ENCODE measurements around the gene CYBRD1. TPM values are rescaled to one million over a fixed set of nuclear protein-coding genes. Genes with fewer than 3 reads are reported as not detected.

CYBRD1 gene
- total and polyA plus RNA-seq, 2 donors (not counting 1 experiment from before 2014, with no cell fraction given) = 0.27 TPM; not detected in 1

DNA sequence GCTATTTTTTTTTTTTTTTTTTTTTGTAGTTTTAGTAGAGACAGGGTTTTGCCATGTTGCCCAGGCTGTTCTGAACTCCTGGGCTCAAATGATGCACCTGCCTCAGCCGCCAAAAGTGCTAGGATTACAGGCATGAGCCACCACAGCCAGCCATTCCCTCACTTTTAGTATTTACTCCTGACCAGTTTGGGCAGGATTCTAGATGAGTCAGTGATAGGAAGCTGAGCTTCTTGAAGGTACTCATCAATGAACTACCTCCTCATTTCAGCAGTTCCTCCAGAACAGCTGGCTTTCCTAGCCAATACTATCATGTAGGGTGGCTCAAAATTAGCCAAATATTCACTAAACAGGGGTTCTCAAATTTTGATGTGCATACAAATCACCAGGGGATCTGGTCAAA lies 57.2 kb downstream of the CYBRD1 start:
- CTCF ChIA-PET = interaction anchor here (0.6 to 1.1 kb wide), 3 partner anchors 9 to 19 kb away, joined by 3 to 4 read pairs (median 4); no protein-coding TSS in a partner anchor
- Histone ChIP-seq H3K9me3 (ENCODE audit: control extremely low read depth in 1 of 3, control insufficient read depth in 2 of 3, insufficient read depth in 1 of 3, low read length in 2 of 3) (no peaks in the 10 kb centered on the region), H3K4me1 (ENCODE audit: control insufficient read depth in 2 of 2, insufficient read depth in 2 of 2, low read length in 2 of 2) (peaks cover 0 to under 1% of the 10 kb centered on the region in 2 donors), H3K4me2 (replicated peaks; ENCODE audit: low read depth, low read length, poor library complexity, severe bottlenecking) (no peak overlapping the region), H3K36me3 (replicated peaks in 1 of 2; ENCODE audit: control extremely low read depth in 1 of 2, control insufficient read depth in 1 of 2, extremely low read depth in 1 of 2, insufficient read depth in 2 of 2, low read length in 1 of 2) (no peaks in the 10 kb centered on the region), H2AFZ (ENCODE audit: insufficient read depth, low read depth, low read length, poor library complexity, severe bottlenecking) (no peak overlapping the region), H3K79me2 (ENCODE audit: control insufficient read depth, insufficient read depth, low read length) (no peaks in the 10 kb centered on the region), H3K9ac (ENCODE audit: low read length) (no peak overlapping the region), H3K27ac (ENCODE audit: low read length in 2 of 2) (no peak overlapping the region), H3K4me3 (ENCODE audit: control extremely low read depth in 1 of 5, extremely low read depth in 1 of 5, insufficient read depth in 1 of 5, low read depth in 2 of 5, low read length in 4 of 5) (no peak overlapping the region), H3K27me3 (replicated peaks in 1 of 4; ENCODE audit: control extremely low read depth in 1 of 4, control insufficient read depth in 3 of 4, insufficient read depth in 4 of 4, low read length in 3 of 4) (no peaks in the 10 kb centered on the region), H4K20me1 (ENCODE audit: control insufficient read depth, insufficient read depth, low read length, poor library complexity, severe bottlenecking) (no peaks in the 10 kb centered on the region)
- no peak overlapping the region for H3K27ac Mint-ChIP-seq
- H3K4me3 Mint-ChIP-seq = no peak overlapping the region
- POLR2A ChIA-PET = no interaction called here
- ATAC-seq (ENCODE audit: low read depth) (no peak), DNase-seq (no peak)
- peaks cover 1% of the 10 kb centered on the region for H3K4me1 Mint-ChIP-seq
- no peaks in the 10 kb centered on the region for H3K9me3 Mint-ChIP-seq (ENCODE audit: insufficient read depth)
- no CpG with 5 or more reads among the region's 1 CpG for WGBS (ENCODE audit: insufficient coverage)
- no peak for TF ChIP-seq EZH2 (IDR thresholded peaks at IDR 0.05; ENCODE audit: borderline replicate concordance, insufficient read depth, low read depth, low read length, poor library complexity, severe bottlenecking)
- TF ChIP-seq, protein P1, sequence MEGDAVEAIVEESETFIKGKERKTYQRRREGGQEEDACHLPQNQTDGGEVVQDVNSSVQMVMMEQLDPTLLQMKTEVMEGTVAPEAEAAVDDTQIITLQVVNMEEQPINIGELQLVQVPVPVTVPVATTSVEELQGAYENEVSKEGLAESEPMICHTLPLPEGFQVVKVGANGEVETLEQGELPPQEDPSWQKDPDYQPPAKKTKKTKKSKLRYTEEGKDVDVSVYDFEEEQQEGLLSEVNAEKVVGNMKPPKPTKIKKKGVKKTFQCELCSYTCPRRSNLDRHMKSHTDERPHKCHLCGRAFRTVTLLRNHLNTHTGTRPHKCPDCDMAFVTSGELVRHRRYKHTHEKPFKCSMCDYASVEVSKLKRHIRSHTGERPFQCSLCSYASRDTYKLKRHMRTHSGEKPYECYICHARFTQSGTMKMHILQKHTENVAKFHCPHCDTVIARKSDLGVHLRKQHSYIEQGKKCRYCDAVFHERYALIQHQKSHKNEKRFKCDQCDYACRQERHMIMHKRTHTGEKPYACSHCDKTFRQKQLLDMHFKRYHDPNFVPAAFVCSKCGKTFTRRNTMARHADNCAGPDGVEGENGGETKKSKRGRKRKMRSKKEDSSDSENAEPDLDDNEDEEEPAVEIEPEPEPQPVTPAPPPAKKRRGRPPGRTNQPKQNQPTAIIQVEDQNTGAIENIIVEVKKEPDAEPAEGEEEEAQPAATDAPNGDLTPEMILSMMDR (IDR thresholded peaks at IDR 0.05) = no peak
- intact Hi-C loops (cut with micrococcal nuclease) = no loop called here
- H3K27me3 Mint-ChIP-seq = peaks cover 7% of the 10 kb centered on the region

DNA sequence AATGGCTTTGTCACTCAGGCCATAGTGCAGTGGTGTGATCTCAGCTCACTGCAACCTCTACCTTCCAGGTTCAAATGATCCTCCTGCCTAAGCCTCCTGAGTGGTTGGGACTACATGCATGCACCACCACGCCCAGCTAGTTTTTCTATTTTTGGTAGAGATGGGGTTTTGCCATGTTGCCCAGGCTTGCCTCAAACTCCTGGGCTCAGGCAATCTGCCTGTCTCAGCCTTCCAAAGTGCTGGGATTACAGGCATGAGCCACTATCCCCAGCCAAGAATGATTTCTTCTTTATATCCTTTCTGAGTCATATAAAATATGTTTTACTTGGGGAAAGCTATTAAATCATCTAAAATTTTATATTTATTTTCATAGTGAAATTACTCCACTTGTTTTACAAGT lies 61.3 kb downstream of the CYBRD1 start:
- DNase-seq (no peak), ATAC-seq (ENCODE audit: low read depth) (no peak)
- no peak for TF ChIP-seq EZH2 (IDR thresholded peaks at IDR 0.05; ENCODE audit: borderline replicate concordance, insufficient read depth, low read depth, low read length, poor library complexity, severe bottlenecking)
- TF ChIP-seq, protein P1 (IDR thresholded peaks at IDR 0.05) = no peak
- ChIA-PET CTCF (interaction anchor here (1.3 to 1.5 kb wide), 2 partner anchors 13 to 17 kb away, joined by 3 to 4 read pairs; no protein-coding TSS in a partner anchor), POLR2A (no interaction called here)
- Histone ChIP-seq H3K4me1 (ENCODE audit: control insufficient read depth in 2 of 2, insufficient read depth in 2 of 2, low read length in 2 of 2) (no peaks in the 10 kb centered on the region), H3K27me3 (replicated peaks in 1 of 4; ENCODE audit: control extremely low read depth in 1 of 4, control insufficient read depth in 3 of 4, insufficient read depth in 4 of 4, low read length in 3 of 4) (peaks cover 0 to 3% (median 1%) of the 10 kb centered on the region in 4 experiments), H3K36me3 (replicated peaks in 1 of 2; ENCODE audit: control extremely low read depth in 1 of 2, control insufficient read depth in 1 of 2, extremely low read depth in 1 of 2, insufficient read depth in 2 of 2, low read length in 1 of 2) (no peaks in the 10 kb centered on the region), H4K20me1 (ENCODE audit: control insufficient read depth, insufficient read depth, low read length, poor library complexity, severe bottlenecking) (no peaks in the 10 kb centered on the region), H3K27ac (ENCODE audit: low read length in 2 of 2) (no peak overlapping the region), H3K79me2 (ENCODE audit: control insufficient read depth, insufficient read depth, low read length) (no peaks in the 10 kb centered on the region), H3K4me2 (replicated peaks; ENCODE audit: low read depth, low read length, poor library complexity, severe bottlenecking) (no peak overlapping the region), H3K9me3 (ENCODE audit: control extremely low read depth in 1 of 3, control insufficient read depth in 2 of 3, insufficient read depth in 1 of 3, low read length in 2 of 3) (no peaks in the 10 kb centered on the region), H3K4me3 (ENCODE audit: control extremely low read depth in 1 of 5, extremely low read depth in 1 of 5, insufficient read depth in 1 of 5, low read depth in 2 of 5, low read length in 4 of 5) (no peak overlapping the region), H3K9ac (ENCODE audit: low read length) (no peak overlapping the region), H2AFZ (ENCODE audit: insufficient read depth, low read depth, low read length, poor library complexity, severe bottlenecking) (no peak overlapping the region)
- no peaks in the 10 kb centered on the region for H3K9me3 Mint-ChIP-seq (ENCODE audit: insufficient read depth)
- no peaks in the 10 kb centered on the region for H3K4me1 Mint-ChIP-seq
- H3K27me3 Mint-ChIP-seq = peaks cover 24% of the 10 kb centered on the region
- 100% methylated on average over 1 of the region's 1 CpG for WGBS (ENCODE audit: insufficient coverage)
- no peak overlapping the region for H3K4me3 Mint-ChIP-seq
- H3K27ac Mint-ChIP-seq = no peak overlapping the region
- intact Hi-C loops (cut with micrococcal nuclease) = no loop called here
